Dendritic cell treated with granulocyte-macrophage colony-stimulating factor and Interleukin-4, amounts not matched to agents 40 ng/mL and 50 ng/mL, for 4 days (primary cell): ENCODE data around the gene CDC42SE1.

Experiments
- H3K27ac Mint-ChIP-seq: one replicate; pipeline ENCODE4 v1.8.0; 2022; ENCODE audit warnings: mild to moderate bottlenecking, mixed read lengths
- H3K27me3 Mint-ChIP-seq: one replicate; pipeline ENCODE4 v1.8.0; 2022; ENCODE audit warnings: mild to moderate bottlenecking, mixed read lengths
- H3K36me3 Mint-ChIP-seq: one replicate; pipeline ENCODE4 v1.8.0; 2022; ENCODE audit warnings: low read depth, mixed read lengths
- H3K4me1 Mint-ChIP-seq: one replicate; pipeline ENCODE4 v1.8.0; 2022; ENCODE audit warnings: low read depth, mixed read lengths
- H3K4me3 Mint-ChIP-seq: one replicate; pipeline ENCODE4 v1.8.0; 2022; ENCODE audit warnings: mild to moderate bottlenecking, moderate library complexity, mixed read lengths
- H3K9me3 Mint-ChIP-seq: one replicate; pipeline ENCODE4 v1.8.0; 2022; ENCODE audit warnings: mixed read lengths
- intact Hi-C: fragments of 100-400 bp; cut with micrococcal nuclease; formaldehyde crosslinking; loops from one replicate; pipeline ENCODE4 v1.15.0; 2022

The CDC42SE1 gene

GRCh38 chr1:151008244-151009205 is 50.9 kb downstream of the CDC42SE1 start, which contains the start of gene PRUNE1:
Gene PRUNE1, plus strand, starts transcription at chr1:151008449. Its CDS starts 184 bp downstream, at chr1:151008633.
- Mint-ChIP-seq H3K36me3 (peaks cover 31% of the 10 kb centered on the region), H3K4me1 (peaks cover 70% of the 10 kb centered on the region)

GRCh38 chr1:151007853-151008243 is 51.6 kb downstream of the CDC42SE1 start:
- Mint-ChIP-seq H3K36me3 (peaks cover 25% of the 10 kb centered on the region), H3K27ac (peak overlapping the region; percentile 98), H3K4me1 (peaks cover 72% of the 10 kb centered on the region), H3K27me3 (no peaks in the 10 kb centered on the region), H3K4me3 (peak overlapping the region; percentile 98), H3K9me3 (no peaks in the 10 kb centered on the region)
- intact Hi-C loops = no loop called here

More at GRCh38 chr1:151008244-151009205, 50.9 kb downstream of the CDC42SE1 start, which contains the start of gene PRUNE1:
- H3K27me3 Mint-ChIP-seq = no peaks in the 10 kb centered on the region
- peak within 1 kb of the TSS; percentile 98 for H3K4me3 Mint-ChIP-seq
- H3K27ac Mint-ChIP-seq = peak within 1 kb of the TSS; percentile 98
- no peaks in the 10 kb centered on the region for H3K9me3 Mint-ChIP-seq
- intact Hi-C loops = no loop called here

GRCh38 chr1:151006327-151007052 is 52.9 kb downstream of the CDC42SE1 start, which contains the start of gene MINDY1:
Gene MINDY1, minus strand, starts transcription at chr1:151006902. Its CDS starts 4,285 bp downstream, at chr1:151002617.
- Mint-ChIP-seq H3K27ac (peak within 1 kb of the TSS; percentile 98), H3K4me1 (peaks cover 85% of the 10 kb centered on the region)
- intact Hi-C loops = no loop called here

GRCh38 chr1:151005729-151006319 is 53.6 kb downstream of the CDC42SE1 start:
- H3K4me3 Mint-ChIP-seq = peak overlapping the region; percentile 98
- peaks cover 19% of the 10 kb centered on the region for H3K36me3 Mint-ChIP-seq
- no peaks in the 10 kb centered on the region for H3K9me3 Mint-ChIP-seq
- peak overlapping the region; percentile 98 for H3K27ac Mint-ChIP-seq
- intact Hi-C loops = no loop called here
- H3K4me1 Mint-ChIP-seq = peaks cover 87% of the 10 kb centered on the region
- no peaks in the 10 kb centered on the region for H3K27me3 Mint-ChIP-seq

More at GRCh38 chr1:151006327-151007052, 52.9 kb downstream of the CDC42SE1 start, which contains the start of gene MINDY1:
- H3K27me3 Mint-ChIP-seq = no peaks in the 10 kb centered on the region
- H3K9me3 Mint-ChIP-seq = no peaks in the 10 kb centered on the region
- peak within 1 kb of the TSS; percentile 98 for H3K4me3 Mint-ChIP-seq
- H3K36me3 Mint-ChIP-seq = peaks cover 18% of the 10 kb centered on the region

- intact Hi-C loops = no loop called here
- H3K4me3 Mint-ChIP-seq = no peak overlapping the region
- H3K4me1 Mint-ChIP-seq = peaks cover 84% of the 10 kb centered on the region
- peaks cover 31% of the 10 kb centered on the region for H3K36me3 Mint-ChIP-seq
- no peaks in the 10 kb centered on the region for H3K9me3 Mint-ChIP-seq
- peak overlapping the region; percentile 62 for H3K27ac Mint-ChIP-seq
- H3K27me3 Mint-ChIP-seq = no peaks in the 10 kb centered on the region
Measured at GRCh38 chr1:151003180-151003579, 56.2 kb downstream of the CDC42SE1 start.

GRCh38 chr1:151002611-151003010 is 56.8 kb downstream of the CDC42SE1 start:
- peaks cover 36% of the 10 kb centered on the region for H3K36me3 Mint-ChIP-seq
- H3K4me3 Mint-ChIP-seq = no peak overlapping the region
- intact Hi-C loops = no loop called here
- H3K27ac Mint-ChIP-seq = peak overlapping the region; percentile 62
- H3K4me1 Mint-ChIP-seq = peaks cover 78% of the 10 kb centered on the region
- no peaks in the 10 kb centered on the region for H3K27me3 Mint-ChIP-seq
- no peaks in the 10 kb centered on the region for H3K9me3 Mint-ChIP-seq

GRCh38 chr1:151002051-151002450 is 57.4 kb downstream of the CDC42SE1 start:
- intact Hi-C loops = no loop called here
- Mint-ChIP-seq H3K27ac (peak overlapping the region; percentile 62), H3K4me1 (peaks cover 73% of the 10 kb centered on the region), H3K4me3 (no peak overlapping the region), H3K27me3 (no peaks in the 10 kb centered on the region), H3K9me3 (no peaks in the 10 kb centered on the region), H3K36me3 (peaks cover 42% of the 10 kb centered on the region)

- Mint-ChIP-seq H3K4me1 (peaks cover 68% of the 10 kb centered on the region), H3K9me3 (no peaks in the 10 kb centered on the region), H3K36me3 (peaks cover 44% of the 10 kb centered on the region), H3K4me3 (no peak overlapping the region), H3K27me3 (no peaks in the 10 kb centered on the region), H3K27ac (peak overlapping the region; percentile 62)
- intact Hi-C loops = no loop called here
Measured at GRCh38 chr1:151001602-151002001, 57.8 kb downstream of the CDC42SE1 start.
